Panc1 (cell line): ENCODE measurements around the gene IGF2R. TPM values are rescaled to one million over a fixed set of nuclear protein-coding genes. Genes with fewer than 3 reads are reported as not detected.
A peak's percentile ranks its signal among the peaks of the same experiment; 100 is the strongest.

ENCODE experiments used
- ATAC-seq: fragments of 200-7000 bp; cut with Tn5 transposase; 2 replicates; pipeline ENCODE4 v1.9.1; 2020; ENCODE audit warnings: mild to moderate bottlenecking, moderate library complexity
- BruUV-seq: library from RNA; stranded (reverse); fragments of 400-500 nt; replicated peaks from 2 replicates; lab custom pipeline; 2021; lab: Mats Ljungman, UMichigan
- CTCF ChIA-PET: fragments of 300-600 bp; sonication (Branson Sonifier 250); formaldehyde crosslinking; loops from one replicate; lab custom pipeline; 2022; ENCODE audit warnings: antibody characterized with exemption; lab: Charles Lee
- POLR2A ChIA-PET: fragments of 300-600 bp; sonication (Branson Sonifier 250); formaldehyde crosslinking; loops from one replicate; lab custom pipeline; 2022; ENCODE audit warnings: antibody characterized with exemption; lab: Charles Lee
- DNase-seq: peaks from one replicate; pipeline ENCODE4 v3.0.0-alpha.2; 2010; ENCODE audit warnings: low read depth, low spot score
- H3K27ac ChIP-seq: 2 replicates; pipeline ENCODE4 v1.5.1; 2011; ENCODE audit warnings: mild to moderate bottlenecking, low read length, inconsistent platforms
- H3K27me3 ChIP-seq: fragments of 200-500 bp; sonication (Bioruptor generic); 2 replicates; pipeline ENCODE4 v1.6.0; 2014; ENCODE audit warnings: low read length, inconsistent platforms; ENCODE audit not compliant: control insufficient read depth, insufficient read depth
- H3K36me3 ChIP-seq: fragments of 200-500 bp; sonication (Bioruptor generic); 2 replicates; pipeline ENCODE4 v1.5.1; 2014; ENCODE audit warnings: inconsistent platforms, mild to moderate bottlenecking, low read length, moderate library complexity; ENCODE audit not compliant: control insufficient read depth, insufficient read depth
- H3K4me1 ChIP-seq: 2 replicates; pipeline ENCODE4 v1.5.1; 2011; ENCODE audit warnings: inconsistent platforms, mild to moderate bottlenecking, low read length, moderate library complexity; ENCODE audit not compliant: control insufficient read depth, insufficient read depth
- H3K4me3 ChIP-seq, 2 experiments: 2 replicates each; pipeline ENCODE4 v1.5.1; 2011 to 2012; ENCODE audit warnings: low read depth in 2 of 2, low read length in 2 of 2, mild to moderate bottlenecking in 2 of 2, inconsistent platforms in 1 of 2, moderate library complexity in 1 of 2
- H3K9me3 ChIP-seq: fragments of 200-500 bp; sonication (Bioruptor generic); 2 replicates; pipeline ENCODE4 v1.5.1; 2014; ENCODE audit warnings: low read depth, mild to moderate bottlenecking, inconsistent platforms, low read length, moderate library complexity; ENCODE audit not compliant: control insufficient read depth, insufficient read depth
- CTCF ChIP-seq: fragments of 450-650 bp; IDR thresholded peaks from 2 replicates; pipeline ENCODE4 v1.5.1; 2017; ENCODE audit warnings: mild to moderate bottlenecking
- POLR2AphosphoS5 ChIP-seq: IDR thresholded peaks from 2 replicates; pipeline ENCODE4 v1.6.1; 2012; ENCODE audit warnings: mild to moderate bottlenecking, low read depth, low read length, moderate library complexity
- REST ChIP-seq, 2 experiments: IDR thresholded peaks; 2 replicates each; pipeline ENCODE4 v1.6.1; 2011 to 2012; ENCODE audit warnings: low read depth in 2 of 2, control low read depth in 1 of 2, low read length in 1 of 2, mild to moderate bottlenecking in 1 of 2, moderate library complexity in 1 of 2; ENCODE audit not compliant: insufficient read depth in 1 of 2
- SIN3A ChIP-seq: IDR thresholded peaks from 2 replicates; pipeline ENCODE4 v1.6.1; 2012; ENCODE audit warnings: low read depth, mild to moderate bottlenecking, low read length, moderate library complexity, borderline replicate concordance; ENCODE audit not compliant: insufficient read depth
- TCF7L2 ChIP-seq: IDR thresholded peaks from 2 replicates; pipeline ENCODE4 v1.6.1; 2011; ENCODE audit warnings: mild to moderate bottlenecking, low read depth, low read length, inconsistent platforms
- in situ Hi-C: cut with HindIII; loops from 2 replicates; pipeline ENCODE4 v1.10.0; 2016; ENCODE audit warnings: low sequenced_read_pairs, low pct_unique_long_range_greater_than_20kb
- intact Hi-C: fragments of 100-400 bp; cut with micrococcal nuclease; formaldehyde crosslinking; loops from one replicate; pipeline ENCODE4 v1.10.0; 2022; ENCODE audit not compliant: unreplicated experiment
- total RNA-seq: library from RNA; stranded (reverse); gene quantifications from one replicate; pipeline ENCODE4 v1.2.1, GENCODE V29; 2021; ENCODE audit not compliant: unreplicated experiment

The IGF2R gene
- total RNA-seq, 1 experiment from 2014 or later = 163 TPM

- BruUV-seq = no TSS peak
- no peak for TF ChIP-seq POLR2AphosphoS5
- no peak for TF ChIP-seq CTCF
- TF ChIP-seq TCF7L2 = no peak
- no peak for TF ChIP-seq REST (IDR thresholded peaks at IDR 0.05; ENCODE audit: insufficient read depth in 1 of 2, low read depth in 2 of 2, low read length in 1 of 2)
- no peak for TF ChIP-seq SIN3A
- Histone ChIP-seq H3K4me3 (no peak overlapping the region), H3K9me3 (no peaks in the 10 kb centered on the region), H3K4me1 (peaks cover 75% of the 10 kb centered on the region), H3K36me3 (no peaks in the 10 kb centered on the region), H3K27me3 (no peaks in the 10 kb centered on the region), H3K27ac (no peak overlapping the region)
- ATAC-seq = no peak
- intact Hi-C loops (no loop called here), in situ Hi-C loops (no loop called here)
- CTCF ChIA-PET = no interaction called here
- no peak for DNase-seq
- POLR2A ChIA-PET = no interaction called here
Measured at GRCh38 chr6:159974932-159975331, 6.0 kb downstream of the IGF2R start.

GRCh38 chr6:159976686-159977254 is 7.9 kb downstream of the IGF2R start:
- intact Hi-C loops = no loop called here
- no TSS peak for BruUV-seq
- no peaks in the 10 kb centered on the region for H3K27me3 ChIP-seq
- H3K36me3 ChIP-seq = no peaks in the 10 kb centered on the region
- DNase-seq (no peak), ATAC-seq (no peak)
- ChIA-PET POLR2A (no interaction called here), CTCF (no interaction called here)
- H3K4me1 ChIP-seq = peaks cover 82% of the 10 kb centered on the region
- TF ChIP-seq SIN3A (no peak), REST (IDR thresholded peaks at IDR 0.05; ENCODE audit: insufficient read depth in 1 of 2, low read depth in 2 of 2, low read length in 1 of 2) (no peak), TCF7L2 (no peak), CTCF (no peak), POLR2AphosphoS5 (no peak)
- H3K9me3 ChIP-seq = no peaks in the 10 kb centered on the region
- peak overlapping the region in 1 of 2 experiments; percentile 34; a peak in 2 of 4 replicates for H3K4me3 ChIP-seq
- H3K27ac ChIP-seq = peak overlapping the region; percentile 83
- in situ Hi-C loops = no loop called here
